H9 (cell line): ENCODE data around the gene DMD. TPM values are rescaled to one million over a fixed set of nuclear protein-coding genes. Genes with fewer than 3 reads are reported as not detected.

Experiments
- DNase-seq: peaks from one replicate; pipeline ENCODE4 v3.0.0-alpha.2; 2017
- H2AFZ ChIP-seq: one replicate; pipeline ENCODE4 v1.6.1; 2013; ENCODE audit warnings: mild to moderate bottlenecking, low read length, control low read depth, moderate library complexity
- H2AK5ac ChIP-seq: 2 replicates; pipeline ENCODE4 v1.6.1; 2013; ENCODE audit warnings: low read length, control low read depth, mixed read lengths; ENCODE audit not compliant: insufficient read length
- H2BK120ac ChIP-seq: one replicate; pipeline ENCODE4 v1.6.1; 2013; ENCODE audit warnings: low read depth, mild to moderate bottlenecking, low read length, control low read depth, inconsistent platforms; ENCODE audit not compliant: poor library complexity, severe bottlenecking
- H2BK12ac ChIP-seq: 2 replicates; pipeline ENCODE4 v1.6.1; 2013; ENCODE audit warnings: low read length, control low read depth, mixed read lengths, low read depth; ENCODE audit not compliant: insufficient read length
- H2BK15ac ChIP-seq: 2 replicates; pipeline ENCODE4 v1.6.1; 2013; ENCODE audit warnings: low read depth, low read length, control low read depth
- H2BK20ac ChIP-seq: one replicate; pipeline ENCODE4 v1.6.1; 2013; ENCODE audit warnings: low read depth, mild to moderate bottlenecking, low read length, control low read depth, inconsistent platforms; ENCODE audit not compliant: poor library complexity, severe bottlenecking
- H2BK5ac ChIP-seq: 2 replicates; pipeline ENCODE4 v1.6.1; 2013; ENCODE audit warnings: low read length, control low read depth, mixed read lengths; ENCODE audit not compliant: insufficient read length
- H3K14ac ChIP-seq: 2 replicates; pipeline ENCODE4 v1.6.1; 2013; ENCODE audit warnings: low read length, control low read depth; ENCODE audit not compliant: insufficient read depth
- H3K18ac ChIP-seq: 2 replicates; pipeline ENCODE4 v1.6.1; 2013; ENCODE audit warnings: low read depth, mild to moderate bottlenecking, mixed read lengths, low read length, control low read depth; ENCODE audit not compliant: insufficient read length
- H3K23ac ChIP-seq: 2 replicates; pipeline ENCODE4 v1.6.1; 2013; ENCODE audit warnings: low read length, control low read depth, mixed read lengths, low read depth; ENCODE audit not compliant: insufficient read length
- H3K23me2 ChIP-seq: 2 replicates; pipeline ENCODE4 v1.6.1; 2013; ENCODE audit warnings: low read depth, mild to moderate bottlenecking, mixed read lengths, low read length, control low read depth; ENCODE audit not compliant: insufficient read length, poor library complexity, severe bottlenecking
- H3K27ac ChIP-seq: 2 replicates; pipeline ENCODE4 v1.5.1; 2013; ENCODE audit warnings: low read length, control low read depth, mixed read lengths, low read depth; ENCODE audit not compliant: insufficient read length
- H3K27me3 ChIP-seq: 2 replicates; pipeline ENCODE4 v1.6.1; 2013; ENCODE audit warnings: low read length, control low read depth, inconsistent platforms; ENCODE audit not compliant: insufficient read depth
- H3K4ac ChIP-seq: 2 replicates; pipeline ENCODE4 v1.6.1; 2013; ENCODE audit warnings: low read depth, mild to moderate bottlenecking, control low read depth, inconsistent platforms, low read length, moderate library complexity
- H3K4me1 ChIP-seq: 2 replicates; pipeline ENCODE4 v1.6.1; 2013; ENCODE audit warnings: low read length, control low read depth, inconsistent platforms; ENCODE audit not compliant: insufficient read depth
- H3K4me2 ChIP-seq: 2 replicates; pipeline ENCODE4 v1.6.1; 2013; ENCODE audit warnings: low read length, control low read depth, mixed read lengths; ENCODE audit not compliant: insufficient read length, insufficient read depth
- H3K56ac ChIP-seq: 2 replicates; pipeline ENCODE4 v1.6.1; 2013; ENCODE audit warnings: low read depth, mild to moderate bottlenecking, mixed read lengths, low read length, control low read depth; ENCODE audit not compliant: insufficient read length
- H3K79me1 ChIP-seq: 2 replicates; pipeline ENCODE4 v1.6.1; 2013; ENCODE audit warnings: low read depth, mild to moderate bottlenecking, moderate library complexity, low read length, control low read depth, inconsistent platforms; ENCODE audit not compliant: insufficient read depth, poor library complexity, severe bottlenecking
- H3K79me2 ChIP-seq: 2 replicates; pipeline ENCODE4 v1.6.1; 2013; ENCODE audit warnings: low read length, control low read depth, inconsistent platforms; ENCODE audit not compliant: insufficient read depth
- H3K9ac ChIP-seq: 2 replicates; pipeline ENCODE4 v1.6.1; 2013; ENCODE audit warnings: low read length, control low read depth, mixed read lengths; ENCODE audit not compliant: insufficient read length; ENCODE audit errors: extremely low read depth
- H3K9me3 ChIP-seq: one replicate; pipeline ENCODE4 v1.6.1; 2013; ENCODE audit warnings: low read depth, low read length, inconsistent platforms; ENCODE audit not compliant: control insufficient read depth
- H3T11ph ChIP-seq: one replicate; pipeline ENCODE4 v1.6.1; 2013; ENCODE audit warnings: mild to moderate bottlenecking, low read length, control low read depth, inconsistent platforms
- H4K20me1 ChIP-seq: one replicate; pipeline ENCODE4 v1.6.1; 2013; ENCODE audit not compliant: control insufficient read depth, insufficient read length, insufficient read depth
- H4K5ac ChIP-seq: 2 replicates; pipeline ENCODE4 v1.6.1; 2013; ENCODE audit warnings: low read depth, mild to moderate bottlenecking, mixed read lengths, low read length, control low read depth; ENCODE audit not compliant: insufficient read length
- H4K8ac ChIP-seq: replicated peaks from 2 replicates; pipeline ENCODE4 v1.6.1; 2013; ENCODE audit warnings: low read length, control low read depth, mixed read lengths, low read depth; ENCODE audit not compliant: insufficient read length
- H4K91ac ChIP-seq: 2 replicates; pipeline ENCODE4 v1.6.1; 2013; ENCODE audit warnings: low read depth, mild to moderate bottlenecking, moderate library complexity, mixed read lengths, low read length, control low read depth; ENCODE audit not compliant: insufficient read length
- H3K27ac Mint-ChIP-seq, 3 experiments: 2 replicates in 2 of 3; 3 replicates in 1 of 3; pipeline ENCODE4 v1.8.0; 2020 to 2021; ENCODE audit warnings: mixed read lengths in 3 of 3, mild to moderate bottlenecking in 1 of 3, moderate library complexity in 1 of 3
- H3K27me3 Mint-ChIP-seq: 2 replicates; pipeline ENCODE4 v1.8.0; 2021; ENCODE audit warnings: low read depth, mild to moderate bottlenecking, moderate library complexity, mixed read lengths
- H3K36me3 Mint-ChIP-seq, 3 experiments: 2 replicates in 2 of 3; 3 replicates in 1 of 3; pipeline ENCODE4 v1.8.0; 2020 to 2021; ENCODE audit warnings: low read depth in 3 of 3, mixed read lengths in 3 of 3; ENCODE audit not compliant: insufficient read depth in 1 of 3
- H3K4me1 Mint-ChIP-seq, 2 experiments: 2 replicates each; pipeline ENCODE4 v1.8.0; 2020; ENCODE audit warnings: mixed read lengths in 2 of 2
- H3K4me3 Mint-ChIP-seq, 2 experiments: 2 replicates in 1 of 2; 3 replicates in 1 of 2; pipeline ENCODE4 v1.8.0; 2020 to 2021; ENCODE audit warnings: mild to moderate bottlenecking in 2 of 2, mixed read lengths in 2 of 2, moderate library complexity in 1 of 2
- H3K9me3 Mint-ChIP-seq, 2 experiments: 2 replicates in 1 of 2; 3 replicates in 1 of 2; pipeline ENCODE4 v1.8.0; 2020; ENCODE audit warnings: mild to moderate bottlenecking in 2 of 2, mixed read lengths in 2 of 2, moderate library complexity in 1 of 2
- WGBS: extraction: QIAGEN DNeasy Blood & Tissue Kit; methylation state at CpG from one replicate; pipeline ENCODE4 v1.1.7; 2013; ENCODE audit warnings: missing lambda C conversion rate, low lambda C conversion rate, mixed read lengths; ENCODE audit not compliant: insufficient read length; ENCODE audit errors: extremely low coverage; 5-methylcytosine and 5-hydroxymethylcytosine counted together
- total RNA-seq: library from RNA; stranded (reverse); gene quantifications from 2 replicates; pipeline ENCODE4 v1.2.1, GENCODE V29; 2021
- TF ChIP-seq, protein P1 (sequence below): fragments of 200-600 bp; sonication (generic); conservative IDR thresholded peaks from 3 replicates; pipeline ENCODE4 v1.8.0; 2021; ENCODE audit warnings: antibody characterized with exemption, mild to moderate bottlenecking

DMD gene
- total RNA-seq, 1 experiment from 2014 or later, result 3.8 TPM

DNA sequence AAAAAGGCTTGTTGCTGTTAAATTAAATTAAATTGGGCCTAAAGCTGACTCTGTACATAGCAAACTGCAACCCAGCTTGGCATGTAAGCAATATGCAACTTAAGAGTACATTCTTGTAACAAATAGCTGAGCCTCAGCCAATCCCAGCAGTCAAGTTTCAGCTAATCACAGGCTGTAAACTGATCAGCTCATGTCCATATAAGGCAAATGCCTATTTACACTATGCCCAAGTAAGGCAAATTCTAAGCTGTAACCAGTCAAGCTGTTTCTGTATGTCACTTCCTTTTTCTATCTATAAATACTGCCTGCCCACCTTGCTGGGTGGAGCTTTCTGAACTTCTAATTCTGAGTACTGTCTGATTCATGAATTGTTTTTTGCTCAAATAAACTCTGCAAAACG lies 1710.4 kb downstream of the DMD start:
- Histone ChIP-seq H2BK12ac (no peak overlapping the region), H3K79me2 (no peaks in the 10 kb centered on the region), H3K4me2 (no peak overlapping the region), H4K8ac (no peak overlapping the region), H3K9me3 (no peaks in the 10 kb centered on the region), H3K23me2 (no peaks in the 10 kb centered on the region), H3K4ac (no peak overlapping the region), H3K23ac (no peak overlapping the region), H2BK15ac (no peak overlapping the region), H3T11ph (no peak overlapping the region), H2BK20ac (no peak overlapping the region), H3K27ac (no peak overlapping the region), H4K20me1 (no peaks in the 10 kb centered on the region), H2BK120ac (no peak overlapping the region), H2AK5ac (no peak overlapping the region), H3K14ac (no peak overlapping the region), H4K91ac (no peak overlapping the region), H2AFZ (no peak overlapping the region), H3K27me3 (no peaks in the 10 kb centered on the region), H3K4me1 (no peaks in the 10 kb centered on the region), H3K9ac (no peak overlapping the region), H4K5ac (no peak overlapping the region), H3K79me1 (no peaks in the 10 kb centered on the region), H3K56ac (no peak overlapping the region), H2BK5ac (no peak overlapping the region), H3K18ac (no peak overlapping the region)
- Mint-ChIP-seq H3K27ac (no peak overlapping the region), H3K4me1 (peaks cover 0 to 8% of the 10 kb centered on the region in 2 experiments; a peak in 2 of 4 replicates), H3K9me3 (peaks cover 43 to 46% of the 10 kb centered on the region in 2 experiments), H3K36me3 (no peaks in the 10 kb centered on the region), H3K27me3 (no peaks in the 10 kb centered on the region), H3K4me3 (no peak overlapping the region)
- no CpG with 5 or more reads among the region's 1 CpG for WGBS
- DNase-seq, result no peak
- TF ChIP-seq, protein P1, sequence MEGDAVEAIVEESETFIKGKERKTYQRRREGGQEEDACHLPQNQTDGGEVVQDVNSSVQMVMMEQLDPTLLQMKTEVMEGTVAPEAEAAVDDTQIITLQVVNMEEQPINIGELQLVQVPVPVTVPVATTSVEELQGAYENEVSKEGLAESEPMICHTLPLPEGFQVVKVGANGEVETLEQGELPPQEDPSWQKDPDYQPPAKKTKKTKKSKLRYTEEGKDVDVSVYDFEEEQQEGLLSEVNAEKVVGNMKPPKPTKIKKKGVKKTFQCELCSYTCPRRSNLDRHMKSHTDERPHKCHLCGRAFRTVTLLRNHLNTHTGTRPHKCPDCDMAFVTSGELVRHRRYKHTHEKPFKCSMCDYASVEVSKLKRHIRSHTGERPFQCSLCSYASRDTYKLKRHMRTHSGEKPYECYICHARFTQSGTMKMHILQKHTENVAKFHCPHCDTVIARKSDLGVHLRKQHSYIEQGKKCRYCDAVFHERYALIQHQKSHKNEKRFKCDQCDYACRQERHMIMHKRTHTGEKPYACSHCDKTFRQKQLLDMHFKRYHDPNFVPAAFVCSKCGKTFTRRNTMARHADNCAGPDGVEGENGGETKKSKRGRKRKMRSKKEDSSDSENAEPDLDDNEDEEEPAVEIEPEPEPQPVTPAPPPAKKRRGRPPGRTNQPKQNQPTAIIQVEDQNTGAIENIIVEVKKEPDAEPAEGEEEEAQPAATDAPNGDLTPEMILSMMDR, result no peak
